ENCODE measurements around the gene CMTM1. TPM values are rescaled to one million over a fixed set of nuclear protein-coding genes. Genes with fewer than 3 reads are reported as not detected.

CMTM1 gene
- total and polyA plus RNA-seq, 4 donors = 0.41 to 7.5 (median 2.9) TPM

DNA sequence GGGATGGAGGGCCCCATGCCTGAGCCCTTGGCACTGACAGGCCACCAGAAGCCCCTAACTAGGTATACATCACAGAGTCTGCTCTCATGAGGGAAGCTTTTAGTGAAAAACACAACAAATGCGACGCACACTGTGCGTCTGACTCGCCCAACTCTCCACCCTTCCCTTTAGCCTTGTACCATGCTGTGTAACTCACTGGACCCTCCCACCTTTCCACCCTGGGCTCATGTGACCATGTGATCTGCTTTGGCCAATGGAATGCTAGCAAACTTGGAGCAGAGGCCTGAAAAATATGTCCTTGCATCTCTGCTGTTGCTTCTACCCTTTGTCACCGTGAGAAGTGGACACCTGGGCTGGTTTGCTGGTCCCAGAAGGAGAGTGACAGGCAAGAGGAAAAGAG, 37.9 kb upstream of the CMTM1 start:
- TF ChIP-seq, protein P1, sequence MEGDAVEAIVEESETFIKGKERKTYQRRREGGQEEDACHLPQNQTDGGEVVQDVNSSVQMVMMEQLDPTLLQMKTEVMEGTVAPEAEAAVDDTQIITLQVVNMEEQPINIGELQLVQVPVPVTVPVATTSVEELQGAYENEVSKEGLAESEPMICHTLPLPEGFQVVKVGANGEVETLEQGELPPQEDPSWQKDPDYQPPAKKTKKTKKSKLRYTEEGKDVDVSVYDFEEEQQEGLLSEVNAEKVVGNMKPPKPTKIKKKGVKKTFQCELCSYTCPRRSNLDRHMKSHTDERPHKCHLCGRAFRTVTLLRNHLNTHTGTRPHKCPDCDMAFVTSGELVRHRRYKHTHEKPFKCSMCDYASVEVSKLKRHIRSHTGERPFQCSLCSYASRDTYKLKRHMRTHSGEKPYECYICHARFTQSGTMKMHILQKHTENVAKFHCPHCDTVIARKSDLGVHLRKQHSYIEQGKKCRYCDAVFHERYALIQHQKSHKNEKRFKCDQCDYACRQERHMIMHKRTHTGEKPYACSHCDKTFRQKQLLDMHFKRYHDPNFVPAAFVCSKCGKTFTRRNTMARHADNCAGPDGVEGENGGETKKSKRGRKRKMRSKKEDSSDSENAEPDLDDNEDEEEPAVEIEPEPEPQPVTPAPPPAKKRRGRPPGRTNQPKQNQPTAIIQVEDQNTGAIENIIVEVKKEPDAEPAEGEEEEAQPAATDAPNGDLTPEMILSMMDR (IDR thresholded peaks at IDR 0.05; ENCODE audit: control extremely low read depth, extremely low read depth) = no peak
- Histone ChIP-seq H3K27me3 (ENCODE audit: control insufficient read depth in 3 of 3, insufficient read depth in 3 of 3, low read length in 2 of 3) (no peaks in the 10 kb centered on the region), H3K4me3 (no peak overlapping the region), H3K4me1 (ENCODE audit: control insufficient read depth in 5 of 5, insufficient read depth in 5 of 5, low read length in 5 of 5) (peaks cover 0 to 4% (median 0%) of the 10 kb centered on the region in 5 donors), H3K36me3 (ENCODE audit: control insufficient read depth in 4 of 4, insufficient read depth in 4 of 4, low read length in 4 of 4) (peaks cover 4 to 40% (median 36%) of the 10 kb centered on the region in 4 donors), H3K9me3 (ENCODE audit: control insufficient read depth in 4 of 4, insufficient read depth in 3 of 4, low read length in 3 of 4) (no peaks in the 10 kb centered on the region), H3K9ac (ENCODE audit: insufficient read depth in 1 of 2, low read length in 2 of 2) (no peak overlapping the region), H3K27ac (ENCODE audit: low read depth in 1 of 2, low read length in 1 of 2) (no peak overlapping the region)
- no peak for DNase-seq
- ATAC-seq (ENCODE audit: insufficient read depth, low FRiP score) = no peak
- 95 to 97% methylated on average over 5 of the region's 5 CpGs for WGBS, 2 donors

DNA sequence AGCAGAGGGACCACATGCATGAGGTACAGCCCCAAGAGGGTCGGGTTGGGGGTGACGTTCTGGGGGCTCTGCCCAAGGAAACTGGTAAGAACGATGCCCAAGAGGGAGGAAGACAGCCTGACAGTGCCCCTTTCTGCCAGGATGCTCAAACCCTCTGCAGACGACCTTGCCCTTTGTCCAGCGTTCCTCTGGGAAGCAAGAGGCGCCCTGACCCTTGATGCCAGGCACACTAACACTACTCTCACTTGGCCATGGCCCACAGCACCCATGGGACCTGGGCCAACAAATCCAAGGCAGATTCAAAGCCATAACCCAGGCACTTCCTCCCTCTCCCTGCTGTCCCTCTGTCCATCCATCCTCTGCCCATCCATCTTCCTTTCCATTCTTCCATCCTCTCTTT, 36.8 kb upstream of the CMTM1 start:
- DNase-seq (no peak), ATAC-seq (ENCODE audit: insufficient read depth, low FRiP score) (no peak)
- Histone ChIP-seq H3K4me1 (ENCODE audit: control insufficient read depth in 5 of 5, insufficient read depth in 5 of 5, low read length in 5 of 5) (peaks cover 0 to 5% (median 0%) of the 10 kb centered on the region in 5 donors), H3K36me3 (ENCODE audit: control insufficient read depth in 4 of 4, insufficient read depth in 4 of 4, low read length in 4 of 4) (peaks cover 4 to 41% (median 36%) of the 10 kb centered on the region in 4 donors), H3K27me3 (ENCODE audit: control insufficient read depth in 3 of 3, insufficient read depth in 3 of 3, low read length in 2 of 3) (no peaks in the 10 kb centered on the region), H3K4me3 (no peak overlapping the region), H3K9me3 (ENCODE audit: control insufficient read depth in 4 of 4, insufficient read depth in 3 of 4, low read length in 3 of 4) (no peaks in the 10 kb centered on the region), H3K9ac (ENCODE audit: insufficient read depth in 1 of 2, low read length in 2 of 2) (no peak overlapping the region), H3K27ac (ENCODE audit: low read depth in 1 of 2, low read length in 1 of 2) (no peak overlapping the region)
- 93 to 96% methylated on average over 6 of the region's 6 CpGs for WGBS, 2 donors
- TF ChIP-seq, protein P1 (IDR thresholded peaks at IDR 0.05; ENCODE audit: control extremely low read depth, extremely low read depth) = no peak

- DNase-seq (no peak), ATAC-seq (ENCODE audit: insufficient read depth, low FRiP score) (no peak)
- TF ChIP-seq, protein P1 (IDR thresholded peaks at IDR 0.05; ENCODE audit: control extremely low read depth, extremely low read depth) = no peak
- Histone ChIP-seq H3K9ac (ENCODE audit: insufficient read depth in 1 of 2, low read length in 2 of 2) (no peak overlapping the region), H3K9me3 (ENCODE audit: control insufficient read depth in 4 of 4, insufficient read depth in 3 of 4, low read length in 3 of 4) (no peaks in the 10 kb centered on the region), H3K27me3 (ENCODE audit: control insufficient read depth in 3 of 3, insufficient read depth in 3 of 3, low read length in 2 of 3) (no peaks in the 10 kb centered on the region), H3K27ac (ENCODE audit: low read depth in 1 of 2, low read length in 1 of 2) (no peak overlapping the region), H3K36me3 (ENCODE audit: control insufficient read depth in 4 of 4, insufficient read depth in 4 of 4, low read length in 4 of 4) (peaks cover 2 to 36% (median 31%) of the 10 kb centered on the region in 4 donors), H3K4me3 (no peak overlapping the region), H3K4me1 (ENCODE audit: control insufficient read depth in 5 of 5, insufficient read depth in 5 of 5, low read length in 5 of 5) (peaks cover 0 to 7% (median 0%) of the 10 kb centered on the region in 5 donors)
- WGBS, 2 donors = 83 to 100% methylated on average over 1 of the region's 1 CpG
Measured at GRCh38 chr16:66534376-66534799, 31.9 kb upstream of the CMTM1 start.

DNA sequence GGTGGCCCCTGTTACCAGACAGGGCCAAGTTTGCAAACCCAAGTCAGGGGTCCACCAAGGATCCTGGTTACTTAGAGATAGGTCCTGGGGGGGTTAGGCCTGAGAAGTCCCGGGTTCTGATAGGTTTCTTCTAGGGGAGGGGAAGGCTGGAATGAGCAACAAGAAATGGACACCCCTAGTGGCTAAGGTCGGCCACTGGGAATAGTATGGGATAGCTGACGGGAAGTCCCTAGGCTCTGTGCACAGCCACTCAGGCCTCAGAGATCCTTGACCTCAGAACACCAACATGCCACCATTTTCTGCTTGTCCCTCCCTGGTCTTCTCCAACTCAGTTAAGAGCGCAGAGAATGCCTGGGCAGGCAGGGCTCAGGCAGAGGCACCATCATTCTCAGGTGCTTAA, 29.7 kb upstream of the CMTM1 start:
- H3K27ac ChIP-seq (ENCODE audit: low read depth in 1 of 2, low read length in 1 of 2) = no peak overlapping the region
- ATAC-seq (ENCODE audit: insufficient read depth, low FRiP score) (no peak), DNase-seq (no peak)
- H3K27me3 ChIP-seq (ENCODE audit: control insufficient read depth in 3 of 3, insufficient read depth in 3 of 3, low read length in 2 of 3) = no peaks in the 10 kb centered on the region
- no peak overlapping the region for H3K4me3 ChIP-seq
- H3K9ac ChIP-seq (ENCODE audit: insufficient read depth in 1 of 2, low read length in 2 of 2) = no peak overlapping the region
- H3K9me3 ChIP-seq (ENCODE audit: control insufficient read depth in 4 of 4, insufficient read depth in 3 of 4, low read length in 3 of 4) = no peaks in the 10 kb centered on the region
- H3K4me1 ChIP-seq (ENCODE audit: control insufficient read depth in 5 of 5, insufficient read depth in 5 of 5, low read length in 5 of 5) = peaks cover 0 to 7% (median 0%) of the 10 kb centered on the region in 5 donors
- 93 to 97% methylated on average over 4 of the region's 4 CpGs for WGBS, 2 donors
- peaks cover 2 to 22% (median 16%) of the 10 kb centered on the region in 4 donors for H3K36me3 ChIP-seq (ENCODE audit: control insufficient read depth in 4 of 4, insufficient read depth in 4 of 4, low read length in 4 of 4)
- TF ChIP-seq, protein P1 (IDR thresholded peaks at IDR 0.05; ENCODE audit: control extremely low read depth, extremely low read depth) = no peak

All from lung (tissue), 12 donors.